OCI-LY7 (cell line): ENCODE data around the gene CILP2. TPM values are rescaled to one million over a fixed set of nuclear protein-coding genes. Genes with fewer than 3 reads are reported as not detected.

Experiments used
- BruUV-seq: library from RNA; stranded (reverse); fragments of 400-500 nt; replicated peaks from 2 replicates; lab custom pipeline; 2021; lab: Mats Ljungman, UMichigan
- CTCF ChIA-PET: fragments of 300-600 bp; sonication (Branson Sonifier 250); formaldehyde crosslinking; loops from one replicate; lab custom pipeline; 2022; ENCODE audit warnings: antibody characterized with exemption; ENCODE audit not compliant: unreplicated experiment; lab: Charles Lee
- POLR2A ChIA-PET: fragments of 300-600 bp; sonication (Branson Sonifier 250); formaldehyde crosslinking; loops from one replicate; lab custom pipeline; 2022; ENCODE audit warnings: antibody characterized with exemption; lab: Charles Lee
- DNase-seq: peaks from one replicate; pipeline ENCODE4 v3.0.0-alpha.2; 2015; ENCODE audit warnings: low spot score
- H2AFZ ChIP-seq: fragments of 200-600 bp; sonication (generic), shearing (Covaris generic); 2 replicates; pipeline ENCODE4 v1.6.1; 2014; ENCODE audit warnings: mild to moderate bottlenecking, antibody characterized with exemption, low read length, moderate library complexity
- H3K27ac ChIP-seq: fragments of 200-600 bp; sonication (generic); 2 replicates; pipeline ENCODE4 v1.5.1; 2014; ENCODE audit warnings: mixed run types, low read depth, mild to moderate bottlenecking, moderate library complexity, low read length, inconsistent platforms; ENCODE audit not compliant: poor library complexity, severe bottlenecking
- H3K36me3 ChIP-seq: fragments of 200-600 bp; sonication (generic); 2 replicates; pipeline ENCODE4 v1.6.1; 2014; ENCODE audit warnings: mild to moderate bottlenecking, antibody characterized with exemption, low read length, moderate library complexity, mixed read lengths; ENCODE audit not compliant: insufficient read depth
- H3K4me1 ChIP-seq: fragments of 200-600 bp; sonication (generic); 2 replicates; pipeline ENCODE4 v1.5.1; 2014; ENCODE audit warnings: mild to moderate bottlenecking, low read length; ENCODE audit not compliant: insufficient read depth, poor library complexity, severe bottlenecking
- H3K4me2 ChIP-seq: fragments of 200-600 bp; sonication (generic); 2 replicates; pipeline ENCODE4 v1.6.1; 2014; ENCODE audit warnings: mild to moderate bottlenecking, low read length
- H3K4me3 ChIP-seq: fragments of 200-600 bp; sonication (generic); 2 replicates; pipeline ENCODE4 v1.5.1; 2014; ENCODE audit warnings: mild to moderate bottlenecking, low read depth, low read length; ENCODE audit not compliant: poor library complexity, severe bottlenecking
- H3K79me2 ChIP-seq: fragments of 200-600 bp; sonication (generic); 2 replicates; pipeline ENCODE4 v1.6.1; 2016; ENCODE audit warnings: low read depth, mild to moderate bottlenecking, low read length, moderate library complexity, mixed read lengths; ENCODE audit not compliant: insufficient read depth
- H3K9me2 ChIP-seq: fragments of 200-600 bp; sonication (generic); 2 replicates; pipeline ENCODE4 v1.6.1; 2016; ENCODE audit warnings: mild to moderate bottlenecking, low read length, mixed read lengths; ENCODE audit not compliant: insufficient read depth
- H3K9me3 ChIP-seq: fragments of 200-600 bp; sonication (generic); 2 replicates; pipeline ENCODE4 v1.6.1; 2014; ENCODE audit warnings: mild to moderate bottlenecking, mixed run types, low read length, mixed read lengths
- H4K20me1 ChIP-seq: fragments of 200-600 bp; sonication (generic); 2 replicates; pipeline ENCODE4 v1.6.1; 2014; ENCODE audit warnings: mild to moderate bottlenecking, antibody characterized with exemption, low read length, moderate library complexity, mixed read lengths; ENCODE audit not compliant: insufficient read depth
- CTCF ChIP-seq: fragments of 200-600 bp; sonication (generic); conservative IDR thresholded peaks from 2 replicates; pipeline ENCODE4 v1.5.1; 2014; ENCODE audit warnings: mild to moderate bottlenecking, antibody characterized with exemption, low read length, moderate library complexity, mixed read lengths
- EZH2phosphoT487 ChIP-seq: fragments of 200-600 bp; sonication (generic); IDR thresholded peaks from 2 replicates; pipeline ENCODE4 v1.6.1; 2018; ENCODE audit warnings: low read depth, borderline replicate concordance, mild to moderate bottlenecking, mixed run types, antibody characterized with exemption, low read length, moderate library complexity, mixed read lengths
- intact Hi-C: fragments of 100-400 bp; cut with micrococcal nuclease; formaldehyde crosslinking; loops from one replicate; pipeline ENCODE4 v1.10.0; 2022; ENCODE audit not compliant: unreplicated experiment
- total RNA-seq, 2 experiments: library from RNA; depleted of rRNA in 1 of 2; stranded (reverse); fragments of >200 nt in 1 of 2; shearing (Covaris generic) in 1 of 2; gene quantifications; 2 replicates each; pipeline ENCODE4 v1.2.3, GENCODE V29; 2014 to 2022

The CILP2 gene
- total RNA-seq, 2 experiments from 2014 or later = 0.19 to 0.51 TPM

GRCh38 chr19:19498255-19498991 is 39.6 kb upstream of the CILP2 start:
- ChIA-PET CTCF (no interaction called here), POLR2A (no interaction called here)
- BruUV-seq = no TSS peak
- no peak overlapping the region for H3K4me2 ChIP-seq
- H3K9me3 ChIP-seq = no peaks in the 10 kb centered on the region
- DNase-seq = no peak
- intact Hi-C loops = no loop called here
- no peaks in the 10 kb centered on the region for H3K4me1 ChIP-seq
- no peak overlapping the region for H3K27ac ChIP-seq
- no peak overlapping the region for H2AFZ ChIP-seq
- no peak for TF ChIP-seq EZH2phosphoT487
- no peak for TF ChIP-seq CTCF
- H4K20me1 ChIP-seq = no peaks in the 10 kb centered on the region
- H3K36me3 ChIP-seq = peaks cover 96% of the 10 kb centered on the region
- no peak overlapping the region for H3K4me3 ChIP-seq
- no peaks in the 10 kb centered on the region for H3K79me2 ChIP-seq
- H3K9me2 ChIP-seq = no peaks in the 10 kb centered on the region

GRCh38 chr19:19499272-19499995 is 38.6 kb upstream of the CILP2 start:
- Histone ChIP-seq H2AFZ (no peak overlapping the region), H4K20me1 (no peaks in the 10 kb centered on the region), H3K4me3 (no peak overlapping the region), H3K9me3 (no peaks in the 10 kb centered on the region), H3K36me3 (peaks cover 97% of the 10 kb centered on the region), H3K4me2 (no peak overlapping the region), H3K4me1 (no peaks in the 10 kb centered on the region), H3K9me2 (no peaks in the 10 kb centered on the region), H3K27ac (no peak overlapping the region), H3K79me2 (no peaks in the 10 kb centered on the region)
- no peak for DNase-seq
- ChIA-PET POLR2A (no interaction called here), CTCF (no interaction called here)
- intact Hi-C loops = no loop called here
- BruUV-seq = no TSS peak
- TF ChIP-seq EZH2phosphoT487 (no peak), CTCF (0 out of 2 replicates have a peak, but pooled peaks have one; percentile 15)
